ENCODE measurements around the gene SLC22A23. TPM values are rescaled to one million over a fixed set of nuclear protein-coding genes. Genes with fewer than 3 reads are reported as not detected.

The SLC22A23 gene
- total RNA-seq, 1 donor from 2014 or later = 5.6 TPM

GRCh38 chr6:3450888-3451287, 6.0 kb downstream of the SLC22A23 start:
- intact Hi-C loops (cut with DNase I) = loop anchor here (10.0 kb wide), 1 partner anchor 96 kb away; no protein-coding TSS in a partner anchor
- no peak for DNase-seq (ENCODE audit: missing footprints)
- ATAC-seq = no peak

GRCh38 chr6:3449750-3450305, 7.0 kb downstream of the SLC22A23 start:
- intact Hi-C loops (cut with DNase I) = loop anchor here (10.0 kb wide), 1 partner anchor 95 kb away; no protein-coding TSS in a partner anchor
- no peak for DNase-seq (ENCODE audit: missing footprints)
- no peak for ATAC-seq

DNA sequence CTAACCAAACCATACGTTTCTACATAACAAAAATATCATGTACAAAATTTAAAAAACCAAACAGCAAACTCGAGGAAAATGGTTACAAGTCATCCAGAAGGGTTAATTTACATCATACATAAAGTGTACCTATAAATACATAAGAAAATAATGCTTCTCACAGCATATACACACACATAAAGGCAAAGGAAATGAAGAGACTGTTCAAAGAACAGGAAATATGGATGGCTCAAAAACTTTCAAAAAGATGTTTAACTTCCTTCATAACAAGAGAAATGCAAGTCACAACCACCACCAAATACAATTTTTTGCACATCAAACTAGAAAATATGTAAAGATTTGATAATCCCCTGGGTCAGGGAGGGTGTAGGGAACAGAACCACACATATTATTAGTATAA, 7.5 kb downstream of the SLC22A23 start:
- intact Hi-C loops (cut with DNase I) = no loop called here
- no peak for ATAC-seq
- no peak for DNase-seq (ENCODE audit: missing footprints)

GRCh38 chr6:3447005-3447404, 9.8 kb downstream of the SLC22A23 start:
- DNase-seq (ENCODE audit: missing footprints) (no peak), ATAC-seq (no peak)
- intact Hi-C loops (cut with DNase I) = no loop called here

DNA sequence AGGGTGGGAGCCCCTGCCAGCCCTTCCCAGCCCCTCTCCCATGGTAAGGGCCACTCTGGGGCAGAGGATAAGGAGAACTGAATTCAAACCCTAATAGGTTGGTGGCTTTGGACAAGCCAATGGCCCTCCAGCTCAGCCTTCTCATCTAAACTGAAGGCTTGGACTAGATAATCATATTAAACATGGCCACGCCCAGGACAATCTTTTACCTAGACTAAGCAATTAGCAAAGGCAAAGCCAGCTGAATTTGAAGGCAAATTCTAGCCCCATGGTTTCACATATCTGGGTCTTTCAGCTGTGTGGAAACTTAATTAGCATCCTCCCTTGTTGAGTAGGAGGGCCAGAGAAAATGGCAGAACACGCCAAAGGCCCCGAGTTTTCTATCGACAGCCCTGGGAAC, 10.7 kb downstream of the SLC22A23 start:
- intact Hi-C loops (cut with DNase I) = no loop called here

GRCh38 chr6:3444276-3445088, 12.4 kb downstream of the SLC22A23 start:
- ATAC-seq (no peak), DNase-seq (ENCODE audit: missing footprints) (no peak)
- intact Hi-C loops (cut with DNase I) = no loop called here

More for the DNA sequence above, 10.7 kb downstream of the SLC22A23 start:
- ATAC-seq (no peak), DNase-seq (ENCODE audit: missing footprints) (no peak)

DNA sequence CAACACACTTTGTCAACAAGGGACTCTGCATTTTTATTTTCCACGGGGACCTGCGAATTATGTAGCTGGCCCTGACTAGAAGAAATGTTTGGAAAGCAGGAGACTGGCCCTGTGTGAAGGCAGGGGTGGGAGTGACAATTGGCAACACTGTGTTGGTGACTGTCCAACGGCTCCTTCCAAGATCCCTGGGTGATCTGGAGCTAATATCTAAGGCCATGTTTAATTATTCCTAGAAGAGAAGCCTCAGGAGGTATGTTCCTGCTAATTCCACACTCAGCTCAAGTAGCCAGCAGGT, 13.7 kb downstream of the SLC22A23 start:
- ATAC-seq (no peak), DNase-seq (ENCODE audit: missing footprints) (no peak)
- intact Hi-C loops (cut with DNase I) = no loop called here

- DNase-seq (ENCODE audit: missing footprints) (no peak), ATAC-seq (no peak)
- intact Hi-C loops (cut with DNase I) = no loop called here
These were observed 14.2 kb downstream of the SLC22A23 start for GRCh38 chr6:3442431-3443220.

GRCh38 chr6:3440911-3441310, 15.9 kb downstream of the SLC22A23 start:
- intact Hi-C loops (cut with DNase I) = no loop called here
- ATAC-seq = peak; percentile 30
- no peak for DNase-seq (ENCODE audit: missing footprints)

DNA sequence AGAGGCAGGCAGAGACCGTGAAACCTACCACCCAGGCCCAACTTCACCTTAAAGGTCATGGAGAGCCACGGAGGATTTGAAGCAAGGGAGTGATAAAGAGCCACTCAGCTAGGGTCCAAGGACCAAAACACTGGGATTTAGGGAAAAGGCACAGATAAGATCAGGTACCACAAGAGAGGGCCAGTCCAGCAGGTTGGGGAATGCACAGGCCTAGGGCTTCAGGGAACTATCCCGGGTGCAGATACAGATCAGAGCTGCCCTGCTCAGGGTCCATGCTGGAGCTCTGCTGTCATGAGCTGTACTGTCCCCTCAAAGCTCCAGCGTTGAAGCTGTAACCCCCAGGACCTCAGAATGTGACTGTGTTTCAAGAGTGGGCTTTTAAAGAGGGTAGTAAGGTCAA, 16.9 kb downstream of the SLC22A23 start:
- DNase-seq (ENCODE audit: missing footprints) = no peak
- intact Hi-C loops (cut with DNase I) = no loop called here
- no peak for ATAC-seq

- intact Hi-C loops (cut with DNase I) = no loop called here
- ATAC-seq (no peak), DNase-seq (ENCODE audit: missing footprints) (no peak)
These were observed 18.4 kb downstream of the SLC22A23 start for GRCh38 chr6:3438190-3439167.

- ATAC-seq (no peak), DNase-seq (ENCODE audit: missing footprints) (no peak)
- intact Hi-C loops (cut with DNase I) = no loop called here
These were observed 23.8 kb downstream of the SLC22A23 start for GRCh38 chr6:3433005-3433404.

DNA sequence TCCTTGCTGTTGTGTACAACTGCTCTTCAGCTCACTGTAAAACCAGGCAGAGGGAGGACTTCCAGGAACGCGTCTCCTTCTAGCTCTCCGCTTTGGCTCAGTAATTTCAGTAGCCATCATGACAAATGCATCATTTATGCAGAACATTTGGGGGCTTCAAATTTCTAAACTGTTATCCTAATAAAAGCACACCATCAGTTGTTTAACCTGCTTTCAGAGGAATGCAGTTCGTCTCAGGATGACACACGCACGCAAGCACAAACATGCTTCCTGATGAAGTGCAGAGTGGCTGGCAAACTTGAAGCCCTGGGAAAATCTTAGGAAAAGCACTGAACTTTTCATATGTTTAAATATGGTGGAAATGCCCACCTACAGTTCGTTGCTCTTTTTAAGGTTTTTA, 24.4 kb downstream of the SLC22A23 start:
- no peak for ATAC-seq
- DNase-seq (ENCODE audit: missing footprints) = no peak
- intact Hi-C loops (cut with DNase I) = no loop called here

DNA sequence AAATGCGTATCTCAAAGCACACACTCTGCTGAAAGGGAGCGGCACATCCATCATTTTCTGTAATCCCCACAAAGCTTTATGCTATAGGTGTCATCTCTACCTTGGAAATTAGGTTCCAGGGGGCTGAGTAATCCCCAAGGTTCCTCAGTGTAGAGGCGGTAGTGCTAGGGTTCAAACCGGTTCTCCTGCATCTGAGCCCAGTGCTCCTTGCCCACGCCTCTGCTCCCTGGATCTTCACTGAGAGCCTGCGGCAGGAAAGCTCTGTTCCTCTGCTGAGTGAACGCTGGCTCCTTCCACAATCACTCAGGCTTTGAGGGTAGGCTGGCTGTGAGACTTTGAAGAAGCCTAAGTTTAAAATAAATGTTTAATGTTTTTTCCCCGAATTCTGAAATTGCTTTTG, 24.9 kb downstream of the SLC22A23 start:
- intact Hi-C loops (cut with DNase I) = no loop called here
- ATAC-seq (no peak), DNase-seq (ENCODE audit: missing footprints) (no peak)

DNA sequence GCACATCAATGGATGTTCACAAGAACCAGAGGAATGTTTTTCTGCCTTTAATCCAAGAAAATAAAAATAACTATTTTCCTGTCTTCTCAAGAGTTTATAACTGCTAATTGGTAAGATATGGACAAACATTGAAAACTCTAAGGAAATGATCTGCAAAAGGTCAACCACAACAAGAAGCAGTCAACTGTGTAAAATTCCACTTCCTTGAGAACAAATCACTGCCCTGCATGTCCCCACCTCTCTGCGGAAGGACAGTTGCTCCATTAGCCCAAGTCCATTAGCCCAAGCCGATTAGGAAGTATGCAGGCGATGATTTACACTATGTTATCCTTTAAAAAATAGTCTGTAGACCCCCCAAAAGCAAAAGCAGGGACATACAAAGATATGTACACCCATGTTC, 27.6 kb downstream of the SLC22A23 start:
- DNase-seq (ENCODE audit: missing footprints) (no peak), ATAC-seq (no peak)
- intact Hi-C loops (cut with DNase I) = no loop called here

DNA sequence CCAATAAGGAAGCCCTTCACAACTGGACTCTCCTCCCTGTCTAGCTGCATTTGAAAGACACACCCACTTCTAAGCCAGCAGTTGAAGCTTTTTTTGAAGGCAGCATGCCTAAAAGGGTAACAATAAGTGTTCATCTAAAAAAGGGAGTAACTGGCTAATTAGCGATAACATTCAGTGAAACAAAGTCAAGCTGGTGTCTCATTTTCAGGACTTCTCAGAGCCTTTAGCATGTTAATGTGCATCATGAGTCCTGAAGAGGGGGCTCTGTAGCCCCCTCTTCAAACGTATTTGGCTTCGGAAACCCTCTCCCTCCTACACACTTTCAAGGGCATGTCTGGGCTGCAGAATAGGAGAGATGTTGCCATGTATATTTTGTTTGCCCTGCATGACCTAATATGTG, 28.1 kb downstream of the SLC22A23 start:
- intact Hi-C loops (cut with DNase I) = no loop called here
- DNase-seq (ENCODE audit: missing footprints) (no peak), ATAC-seq (no peak)

GRCh38 chr6:3428247-3428646, 28.6 kb downstream of the SLC22A23 start:
- no peak for ATAC-seq
- intact Hi-C loops (cut with DNase I) = no loop called here
- no peak for DNase-seq (ENCODE audit: missing footprints)

DNA sequence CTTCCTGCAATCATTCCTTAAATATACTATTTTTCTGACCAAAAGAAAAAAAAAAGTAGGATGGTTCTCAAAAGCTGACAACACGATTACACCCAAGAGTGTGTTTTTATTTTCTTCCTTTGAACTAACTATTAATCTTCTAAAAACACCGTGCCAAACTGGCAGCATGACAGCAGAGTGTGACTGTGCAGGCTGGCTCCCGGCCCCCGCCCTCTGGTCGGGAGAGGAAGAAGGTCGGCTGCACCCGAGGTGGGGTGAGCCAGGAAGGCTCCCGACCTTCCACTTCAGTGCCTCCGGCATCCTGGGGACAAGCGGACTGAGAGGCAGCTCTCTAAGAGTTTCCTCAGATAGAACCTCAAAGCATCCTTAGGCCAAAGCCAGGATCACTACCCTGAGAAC, 29.2 kb downstream of the SLC22A23 start:
- intact Hi-C loops (cut with DNase I) = no loop called here
- DNase-seq (ENCODE audit: missing footprints) (no peak), ATAC-seq (no peak)

All from Right ventricle myocardium inferior (tissue), 1 donor.